B cell (primary cell): Measurements from ENCODE around the gene CRYBG3.

Experiments used
- EZH2 ChIP-seq: IDR thresholded peaks from 2 replicates; pipeline ENCODE4 v1.6.1; 2012; ENCODE audit warnings: borderline replicate concordance, low read depth, mild to moderate bottlenecking, moderate library complexity, low read length; ENCODE audit not compliant: insufficient read depth, poor library complexity, severe bottlenecking
- TF ChIP-seq, protein P1 (sequence below): fragments of 200-600 bp; IDR thresholded peaks from one replicate; pipeline ENCODE4 v1.8.0; 2022; ENCODE audit warnings: antibody characterized with exemption, mild to moderate bottlenecking

DNA sequence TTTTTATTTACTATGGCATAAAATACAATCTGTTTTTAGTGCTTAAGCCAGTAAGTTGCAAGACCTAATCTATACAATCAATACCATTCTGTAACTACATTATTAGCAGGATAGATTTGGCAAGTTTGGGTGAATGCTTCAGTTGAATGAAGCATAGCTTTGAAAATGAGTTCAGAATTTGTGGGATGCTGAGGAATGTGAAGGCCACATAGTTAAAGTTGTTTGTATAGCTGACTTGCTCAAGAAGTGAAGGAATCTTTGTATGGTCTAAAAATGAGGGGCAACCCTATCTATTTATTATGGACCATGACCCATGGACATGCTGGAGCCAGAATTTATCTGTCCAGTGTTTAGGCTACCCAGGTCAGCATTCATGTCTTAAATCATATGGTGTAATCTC lies 58.5 kb downstream of the CRYBG3 start:
- TF ChIP-seq, protein P1, sequence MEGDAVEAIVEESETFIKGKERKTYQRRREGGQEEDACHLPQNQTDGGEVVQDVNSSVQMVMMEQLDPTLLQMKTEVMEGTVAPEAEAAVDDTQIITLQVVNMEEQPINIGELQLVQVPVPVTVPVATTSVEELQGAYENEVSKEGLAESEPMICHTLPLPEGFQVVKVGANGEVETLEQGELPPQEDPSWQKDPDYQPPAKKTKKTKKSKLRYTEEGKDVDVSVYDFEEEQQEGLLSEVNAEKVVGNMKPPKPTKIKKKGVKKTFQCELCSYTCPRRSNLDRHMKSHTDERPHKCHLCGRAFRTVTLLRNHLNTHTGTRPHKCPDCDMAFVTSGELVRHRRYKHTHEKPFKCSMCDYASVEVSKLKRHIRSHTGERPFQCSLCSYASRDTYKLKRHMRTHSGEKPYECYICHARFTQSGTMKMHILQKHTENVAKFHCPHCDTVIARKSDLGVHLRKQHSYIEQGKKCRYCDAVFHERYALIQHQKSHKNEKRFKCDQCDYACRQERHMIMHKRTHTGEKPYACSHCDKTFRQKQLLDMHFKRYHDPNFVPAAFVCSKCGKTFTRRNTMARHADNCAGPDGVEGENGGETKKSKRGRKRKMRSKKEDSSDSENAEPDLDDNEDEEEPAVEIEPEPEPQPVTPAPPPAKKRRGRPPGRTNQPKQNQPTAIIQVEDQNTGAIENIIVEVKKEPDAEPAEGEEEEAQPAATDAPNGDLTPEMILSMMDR = no peak
- TF ChIP-seq EZH2 = no peak
